ENCODE measurements around the gene CCNI2. TPM values are rescaled to one million over a fixed set of nuclear protein-coding genes. Genes with fewer than 3 reads are reported as not detected.

Gene CCNI2
- total RNA-seq, 4 donors from 2014 or later, result 0.34 to 0.81 (median 0.67) TPM; not detected in 1

GRCh38 chr5:132762246-132763000, 15.2 kb downstream of the CCNI2 start:
- H3K4me1 ChIP-seq, result peaks cover 9 to 11% of the 10 kb centered on the region in 2 donors
- no peak overlapping the region for H3K4me3 ChIP-seq (replicated peaks in 1 of 3)
- 95 to 99% methylated on average over 9 to 10 of the region's 11 CpGs for WGBS, 2 donors
- TF ChIP-seq POLR2A (IDR thresholded peaks at IDR 0.05), result no peak
- TF ChIP-seq, protein P1, sequence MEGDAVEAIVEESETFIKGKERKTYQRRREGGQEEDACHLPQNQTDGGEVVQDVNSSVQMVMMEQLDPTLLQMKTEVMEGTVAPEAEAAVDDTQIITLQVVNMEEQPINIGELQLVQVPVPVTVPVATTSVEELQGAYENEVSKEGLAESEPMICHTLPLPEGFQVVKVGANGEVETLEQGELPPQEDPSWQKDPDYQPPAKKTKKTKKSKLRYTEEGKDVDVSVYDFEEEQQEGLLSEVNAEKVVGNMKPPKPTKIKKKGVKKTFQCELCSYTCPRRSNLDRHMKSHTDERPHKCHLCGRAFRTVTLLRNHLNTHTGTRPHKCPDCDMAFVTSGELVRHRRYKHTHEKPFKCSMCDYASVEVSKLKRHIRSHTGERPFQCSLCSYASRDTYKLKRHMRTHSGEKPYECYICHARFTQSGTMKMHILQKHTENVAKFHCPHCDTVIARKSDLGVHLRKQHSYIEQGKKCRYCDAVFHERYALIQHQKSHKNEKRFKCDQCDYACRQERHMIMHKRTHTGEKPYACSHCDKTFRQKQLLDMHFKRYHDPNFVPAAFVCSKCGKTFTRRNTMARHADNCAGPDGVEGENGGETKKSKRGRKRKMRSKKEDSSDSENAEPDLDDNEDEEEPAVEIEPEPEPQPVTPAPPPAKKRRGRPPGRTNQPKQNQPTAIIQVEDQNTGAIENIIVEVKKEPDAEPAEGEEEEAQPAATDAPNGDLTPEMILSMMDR (IDR thresholded peaks at IDR 0.05), result no peak
- intact Hi-C loops (cut with DNase I), result no loop called here
- no peak for DNase-seq
- H3K36me3 ChIP-seq, result peaks cover 60 to 65% of the 10 kb centered on the region in 2 donors
- no peaks in the 10 kb centered on the region for H3K9me3 ChIP-seq
- H3K27ac ChIP-seq, result no peak overlapping the region
- no peaks in the 10 kb centered on the region for H3K27me3 ChIP-seq

DNA sequence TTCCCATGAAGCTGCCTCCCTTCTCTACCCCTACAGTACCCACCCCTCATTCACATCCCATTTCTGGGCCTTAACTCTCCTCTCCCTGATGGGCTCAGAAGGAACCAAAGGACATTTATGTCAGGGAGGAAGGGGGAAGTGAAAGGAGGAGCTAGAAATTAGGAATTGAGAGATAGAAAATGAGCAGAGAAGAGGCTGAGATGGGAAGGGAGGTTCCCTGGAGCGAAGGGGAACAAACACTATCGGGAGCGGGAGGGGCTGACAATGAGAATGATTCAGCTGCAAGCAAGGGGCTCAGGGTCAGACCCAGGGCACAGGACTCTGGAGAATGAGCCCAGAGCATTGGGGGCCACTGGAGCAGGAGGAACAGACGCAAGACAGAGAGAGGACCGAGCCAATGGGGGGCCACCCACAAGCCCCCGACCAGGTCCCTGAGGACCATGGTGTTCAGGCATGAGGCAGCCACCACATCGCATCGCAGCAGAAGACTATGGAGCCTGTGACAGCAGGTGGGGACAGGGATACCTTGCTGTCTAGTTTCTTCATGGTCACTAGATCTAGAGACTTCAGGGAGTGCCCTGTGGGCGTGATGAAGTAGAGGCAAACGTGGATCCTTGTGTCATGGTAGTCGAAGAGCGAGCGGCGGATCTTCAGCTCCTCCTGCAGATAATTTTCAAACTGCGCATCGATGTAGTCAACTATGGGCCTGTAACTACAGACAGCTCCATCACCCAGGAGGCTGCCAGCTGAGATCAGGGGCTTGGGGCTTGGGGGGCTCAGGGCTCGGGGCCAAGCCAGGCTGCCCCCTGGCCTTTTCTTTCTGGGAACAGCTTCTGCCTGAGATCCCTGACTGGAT, 16.2 kb downstream of the CCNI2 start:
- Histone ChIP-seq H3K9me3 (no peaks in the 10 kb centered on the region), H3K27me3 (no peaks in the 10 kb centered on the region), H3K4me1 (peaks cover 12 to 21% of the 10 kb centered on the region in 2 donors), H3K4me3 (replicated peaks in 1 of 3) (no peak overlapping the region), H3K27ac (no peak overlapping the region), H3K36me3 (peaks cover 53 to 56% of the 10 kb centered on the region in 2 donors)
- 94 to 95% methylated on average over 14 to 16 of the region's 17 CpGs for WGBS, 2 donors
- intact Hi-C loops (cut with DNase I), result no loop called here
- DNase-seq, result no peak
- TF ChIP-seq, protein P1 (IDR thresholded peaks at IDR 0.05), result no peak
- TF ChIP-seq POLR2A (IDR thresholded peaks at IDR 0.05), result no peak

- no peak for TF ChIP-seq POLR2A (IDR thresholded peaks at IDR 0.05)
- TF ChIP-seq, protein P1 (IDR thresholded peaks at IDR 0.05), result no peak
- intact Hi-C loops (cut with DNase I), result no loop called here
- Histone ChIP-seq H3K27ac (no peak overlapping the region), H3K4me1 (peaks cover 12 to 27% of the 10 kb centered on the region in 2 donors), H3K4me3 (replicated peaks in 1 of 3) (no peak overlapping the region), H3K9me3 (no peaks in the 10 kb centered on the region), H3K27me3 (no peaks in the 10 kb centered on the region), H3K36me3 (peaks cover 46 to 50% of the 10 kb centered on the region in 2 donors)
- DNase-seq, result no peak
- WGBS, 2 donors, result 97% methylated on average over 10 of the region's 10 CpGs
These were observed 16.8 kb downstream of the CCNI2 start for GRCh38 chr5:132764051-132764450.

GRCh38 chr5:132764671-132765238, 17.5 kb downstream of the CCNI2 start:
- TF ChIP-seq, protein P1 (IDR thresholded peaks at IDR 0.05), result no peak
- TF ChIP-seq POLR2A (IDR thresholded peaks at IDR 0.05), result no peak
- H3K36me3 ChIP-seq, result peaks cover 42 to 49% of the 10 kb centered on the region in 2 donors
- no peaks in the 10 kb centered on the region for H3K9me3 ChIP-seq
- H3K27ac ChIP-seq, result no peak overlapping the region
- H3K27me3 ChIP-seq, result no peaks in the 10 kb centered on the region
- H3K4me1 ChIP-seq, result peaks cover 12 to 33% of the 10 kb centered on the region in 2 donors
- no peak overlapping the region for H3K4me3 ChIP-seq (replicated peaks in 1 of 3)
- intact Hi-C loops (cut with DNase I), result no loop called here
- no peak for DNase-seq
- WGBS, 2 donors, result 92 to 93% methylated on average over 7 of the region's 7 CpGs
